ENCODE measurements around the gene KRTAP2-4. TPM values are rescaled to one million over a fixed set of nuclear protein-coding genes. Genes with fewer than 3 reads are reported as not detected.

Gene KRTAP2-4
- not detected in 2 replicates for total RNA-seq (2012; rRNA removed)
- polyA plus RNA-seq (2012; rRNA removed) = not detected in 2 replicates
- 0.19 TPM in 1 of 2 replicates, not detected in the other for polyA plus RNA-seq (2012; cell fraction: cytosol; rRNA removed)
- polyA plus RNA-seq (2012; cell fraction: nucleus; rRNA removed; ENCODE audit: low replicate concordance) = 0.23 TPM in 1 of 2 replicates, not detected in the other
- not detected for Bru-seq, nascent RNA
- BruChase-seq, experiment 1, labeled RNA remaining after a 6-hour chase = percentile 9 among the genes with signal in this experiment
- BruChase-seq, experiment 2, labeled RNA remaining after a 2-hour chase = not detected
- long read RNA-seq = 0 reads

- DNase-seq (peak; percentile 98), ATAC-seq (ENCODE audit: low read depth) (peak; percentile 64)
- Histone ChIP-seq H2AK5ac (ENCODE audit: low read depth, low read length) (peak within 1 kb of the TSS; percentile 91), H2BK120ac (ENCODE audit: low read depth, low read length) (peak within 1 kb of the TSS; percentile 97), H4K91ac (ENCODE audit: insufficient read depth, low read depth, low read length) (peak within 1 kb of the TSS; percentile 90), H3K9me3 (ENCODE audit: control insufficient read depth, insufficient read depth, low read length) (no peaks in the 10 kb centered on the region), H3K27me3 (ENCODE audit: control insufficient read depth, insufficient read depth, low read length) (no peaks in the 10 kb centered on the region), H3K4me1 (ENCODE audit: control insufficient read depth, insufficient read depth, low read length) (peaks cover 11% of the 10 kb centered on the region; the same call in 1 of the 2 replicates), H2BK5ac (ENCODE audit: low read depth, low read length, poor library complexity, severe bottlenecking) (peak within 1 kb of the TSS; percentile 94), H2AFZ (replicated peaks; ENCODE audit: low read length, poor library complexity) (no peak within 1 kb of the TSS), H2AK9ac (replicated peaks; ENCODE audit: low read depth, low read length, poor library complexity) (no peak within 1 kb of the TSS), H3K27ac (ENCODE audit: insufficient read depth, low read length) (peak within 1 kb of the TSS; percentile 21; the same call in 1 of the 2 replicates), H2BK15ac (ENCODE audit: low read depth, low read length) (peak within 1 kb of the TSS; percentile 95), H3K9ac (ENCODE audit: low read depth, low read length) (no peak within 1 kb of the TSS), H3K79me1 (ENCODE audit: low read depth in 1 of 2, low read length in 2 of 2) (no peaks in the 10 kb centered on the region), H2BK20ac (ENCODE audit: low read depth, low read length) (peak within 1 kb of the TSS; percentile 98), H3K4ac (ENCODE audit: low read depth, low read length) (peak within 1 kb of the TSS; percentile 95), H4K8ac (ENCODE audit: low read depth in 2 of 2, low read length in 2 of 2) (peak within 1 kb of the TSS; percentile 33 to 91; a peak in 3 of 4 replicates), H3K18ac (ENCODE audit: low read depth, low read length) (peak within 1 kb of the TSS; percentile 89; the same call in 1 of the 2 replicates), H3K4me2 (ENCODE audit: low read depth, low read length) (no peak within 1 kb of the TSS), H4K20me1 (ENCODE audit: insufficient read depth, low read length) (no peaks in the 10 kb centered on the region), H3K36me3 (ENCODE audit: control insufficient read depth, insufficient read depth, low read length) (no peaks in the 10 kb centered on the region), H3K4me3 (ENCODE audit: insufficient read depth, low read depth, low read length) (no peak within 1 kb of the TSS), H3K23ac (ENCODE audit: low read depth, low read length) (peak within 1 kb of the TSS; percentile 80), H4K5ac (ENCODE audit: low read depth, low read length) (peak within 1 kb of the TSS; percentile 91; the same call in 1 of the 2 replicates), H3K56ac (ENCODE audit: extremely low read depth, insufficient read depth, low read length) (peak within 1 kb of the TSS; percentile 31), H3K14ac (replicated peaks; ENCODE audit: low read depth, low read length) (peak within 1 kb of the TSS; percentile 89), H3K9me1 (ENCODE audit: insufficient read depth, low read length) (peaks cover 7% of the 10 kb centered on the region)
- TF ChIP-seq CTCF (conservative IDR thresholded peaks at IDR 0.05; ENCODE audit: low read depth, low read length) (no peak), CEBPB (IDR thresholded peaks at IDR 0.05; ENCODE audit: low read depth, low read length) (peak; percentile 99), NFE2L2 (IDR thresholded peaks at IDR 0.05; ENCODE audit: low read depth, low read length) (peak; percentile 56; the same call in 1 of the 2 replicates), RCOR1 (IDR thresholded peaks at IDR 0.05; ENCODE audit: insufficient replicate concordance, low read length) (peak; percentile 59), USF2 (IDR thresholded peaks at IDR 0.05; ENCODE audit: low read depth, low read length) (peak; percentile 17; the same call in 1 of the 2 replicates), MXI1 (IDR thresholded peaks at IDR 0.05; ENCODE audit: borderline replicate concordance, low read depth, low read length) (no peak), MAFK (IDR thresholded peaks at IDR 0.05; ENCODE audit: low read depth, low read length) (peak; percentile 69), BHLHE40 (IDR thresholded peaks at IDR 0.05; ENCODE audit: low read depth, low read length) (peak; percentile 77), RAD21 (IDR thresholded peaks at IDR 0.05; ENCODE audit: low read length) (peak; percentile 22), FOS (IDR thresholded peaks at IDR 0.05; ENCODE audit: low read depth, low read length) (peak; percentile 95), MAZ (IDR thresholded peaks at IDR 0.05; ENCODE audit: borderline replicate concordance, low read depth, low read length) (no peak)
- no CpG with 5 or more reads among the region's 6 CpGs for WGBS, 2 experiments (ENCODE audit: extremely low coverage in 2 of 2, insufficient read length in 1 of 2)
- ChIA-PET CTCF (no interaction called here), POLR2A (ENCODE audit: unreplicated experiment) (no interaction called here)
- intact Hi-C loops (cut with micrococcal nuclease) (no loop called here), in situ Hi-C loops (cut with MboI; ENCODE audit: low sequenced_read_pairs) (no loop called here), dilution Hi-C loops (cut with HindIII; ENCODE audit: low sequenced_read_pairs, unreplicated experiment) (no loop called here)
- BruUV-seq (replicated peaks) = no TSS peak
Observed at GRCh38 chr17:41065829-41066624, at the start of gene KRTAP2-4. Gene KRTAP2-4 (minus strand): TSS chr17:41065879. CDS start chr17:41065845, 34 bp downstream.

Data from IMR-90 (cell line).